Spleen (tissue), 11 donors: Measurements from ENCODE around the gene FBXL4. TPM values are rescaled to one million over a fixed set of nuclear protein-coding genes. Genes with fewer than 3 reads are reported as not detected.

Experiments
- DNase-seq: peaks from one replicate; pipeline ENCODE4 v3.0.0-alpha.2; 2020
- H3K27ac ChIP-seq, 8 donors: fragments of 200-600 bp; sonication (generic) in 7 of 8; 1 replicate in 4 of 8; 2 replicates in 4 of 8; pipeline versions ENCODE4 v1.5.0 to v1.8.0; 2016 to 2021; ENCODE audit warnings: inconsistent platforms in 4 of 8, mild to moderate bottlenecking in 4 of 8, moderate library complexity in 1 of 8
- H3K27me3 ChIP-seq, 7 donors: fragments of 200-600 bp; sonication (generic) in 6 of 7; replicated peaks in 1 of 7; 1 replicate in 4 of 7; 2 replicates in 3 of 7; pipeline versions ENCODE4 v1.5.0 to v1.8.0; 2016 to 2021; ENCODE audit warnings: inconsistent platforms in 3 of 7, mild to moderate bottlenecking in 1 of 7
- H3K36me3 ChIP-seq, 6 donors: fragments of 200-600 bp; sonication (generic) in 5 of 6; 1 replicate in 4 of 6; 2 replicates in 2 of 6; pipeline versions ENCODE4 v1.5.0 to v1.8.0; 2016 to 2021; ENCODE audit warnings: inconsistent platforms in 2 of 6
- H3K4me1 ChIP-seq, 6 donors: fragments of 200-600 bp; sonication (generic) in 5 of 6; 1 replicate in 3 of 6; 2 replicates in 3 of 6; pipeline versions ENCODE4 v1.5.0 to v1.8.0; 2016 to 2021; ENCODE audit warnings: inconsistent platforms in 3 of 6
- H3K4me3 ChIP-seq, 8 donors: fragments of 200-600 bp; sonication (generic) in 7 of 8; 1 replicate in 4 of 8; 2 replicates in 4 of 8; pipeline versions ENCODE4 v1.5.0 to v1.8.0; 2016 to 2021; ENCODE audit warnings: inconsistent platforms in 4 of 8, mild to moderate bottlenecking in 4 of 8, moderate library complexity in 2 of 8
- H3K9me3 ChIP-seq, 8 donors: fragments of 200-600 bp; sonication (generic) in 7 of 8; 1 replicate in 4 of 8; 2 replicates in 4 of 8; pipeline versions ENCODE4 v1.5.0 to v1.8.0; 2016 to 2021; ENCODE audit warnings: inconsistent platforms in 4 of 8
- POLR2A ChIP-seq, 3 donors: fragments of 450-650 bp; IDR thresholded peaks; one replicate each; pipeline ENCODE4 v1.5.1; 2017; ENCODE audit warnings: antibody characterized with exemption in 3 of 3, mild to moderate bottlenecking in 1 of 3
- POLR2AphosphoS5 ChIP-seq, 3 donors: sonication (generic); formaldehyde crosslinking; IDR thresholded peaks; one replicate each; pipeline ENCODE4 v1.5.1; 2017; ENCODE audit warnings: antibody characterized with exemption in 3 of 3
- WGBS, 5 donors: extraction: QIAGEN DNeasy Blood & Tissue Kit in 3 of 5; methylation state at CpG; one replicate each; pipeline versions ENCODE4 v1.1.5 to v1.1.7; 2013 to 2018; 5-methylcytosine and 5-hydroxymethylcytosine counted together
- intact Hi-C: fragments of 100-400 bp; cut with DNase I; formaldehyde crosslinking; loops from one replicate; pipeline ENCODE4 v1.15.0; 2023; ENCODE audit warnings: low total_unique reads
- polyA plus RNA-seq, 3 donors: library from polyadenylated mRNA; stranded (reverse); fragments of 200-250 nt; gene quantifications; one replicate each; pipeline ENCODE4 v1.2.1, GENCODE V29; 2013
- total RNA-seq, 7 donors: library from RNA; depleted of rRNA in 3 of 7; stranded (reverse); fragments of >200 nt in 3 of 7; fragmentation: NEBNext Ultra II Directional in 4 of 7; extraction: Animal tissue kit (Norgen Biotek cat#: 25700) in 4 of 7; gene quantifications; one replicate each; pipeline versions ENCODE4 v1.1.0 to v1.2.1, GENCODE V29; 2016 to 2021
- TF ChIP-seq, protein P1 (sequence below), 11 experiments: fragments of 200-600 bp in 7 of 11; fragments of 450-650 bp in 4 of 11; sonication (generic) in 4 of 11; IDR thresholded peaks in 8 of 11; conservative IDR thresholded peaks in 3 of 11; 1 replicate in 7 of 11; 2 replicates in 4 of 11; pipeline versions ENCODE4 v1.4.0 to v1.8.0; 2016 to 2021; ENCODE audit warnings: antibody characterized with exemption in 11 of 11, inconsistent platforms in 4 of 11, mild to moderate bottlenecking in 1 of 11
- donor health status: healthy with polysubstance abuse.
- donor health status: DM: no; HTN: no; CAD: no; lungs with moderate emphysema.
- donor health status: DM: no; HTN: no; CAD: no.
- donor health status: Bipolar disorder and iron deficiency.
- donor health status: healthy.
- donor health status: DM: no; HTN: no; CAD: no.
- donor health status: DM: yes; HTN: yes; CAD: no.

The FBXL4 gene
- total and polyA plus RNA-seq, 10 donors: 2.7 to 27.0 (median 19.1) TPM

- intact Hi-C loops: no loop called here
Observed at GRCh38 chr6:98928688-98929087, 19.1 kb downstream of the FBXL4 start.

DNA sequence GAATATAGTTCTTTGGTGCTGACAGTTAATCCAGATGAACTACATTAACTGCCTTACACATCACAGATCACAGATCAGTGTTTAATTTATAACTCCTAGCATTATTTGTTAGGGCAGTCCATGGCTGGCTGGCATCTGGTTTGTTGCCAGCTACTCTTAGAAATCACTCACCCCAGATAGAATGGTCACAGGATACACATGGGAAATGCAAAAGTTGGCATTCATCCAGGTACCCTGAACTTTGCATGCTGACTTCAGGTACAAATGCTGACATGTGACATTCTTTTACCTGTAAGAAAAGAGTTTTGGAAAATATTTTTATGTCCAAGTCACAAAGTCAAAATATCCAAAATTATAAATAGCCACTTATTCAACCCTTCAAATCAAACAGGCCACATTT is 20.2 kb downstream of the FBXL4 start:
- intact Hi-C loops: no loop called here
- TF ChIP-seq POLR2AphosphoS5 (IDR thresholded peaks at IDR 0.05) (no peak), POLR2A (IDR thresholded peaks at IDR 0.05) (no peak)
- TF ChIP-seq, protein P1, sequence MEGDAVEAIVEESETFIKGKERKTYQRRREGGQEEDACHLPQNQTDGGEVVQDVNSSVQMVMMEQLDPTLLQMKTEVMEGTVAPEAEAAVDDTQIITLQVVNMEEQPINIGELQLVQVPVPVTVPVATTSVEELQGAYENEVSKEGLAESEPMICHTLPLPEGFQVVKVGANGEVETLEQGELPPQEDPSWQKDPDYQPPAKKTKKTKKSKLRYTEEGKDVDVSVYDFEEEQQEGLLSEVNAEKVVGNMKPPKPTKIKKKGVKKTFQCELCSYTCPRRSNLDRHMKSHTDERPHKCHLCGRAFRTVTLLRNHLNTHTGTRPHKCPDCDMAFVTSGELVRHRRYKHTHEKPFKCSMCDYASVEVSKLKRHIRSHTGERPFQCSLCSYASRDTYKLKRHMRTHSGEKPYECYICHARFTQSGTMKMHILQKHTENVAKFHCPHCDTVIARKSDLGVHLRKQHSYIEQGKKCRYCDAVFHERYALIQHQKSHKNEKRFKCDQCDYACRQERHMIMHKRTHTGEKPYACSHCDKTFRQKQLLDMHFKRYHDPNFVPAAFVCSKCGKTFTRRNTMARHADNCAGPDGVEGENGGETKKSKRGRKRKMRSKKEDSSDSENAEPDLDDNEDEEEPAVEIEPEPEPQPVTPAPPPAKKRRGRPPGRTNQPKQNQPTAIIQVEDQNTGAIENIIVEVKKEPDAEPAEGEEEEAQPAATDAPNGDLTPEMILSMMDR (IDR thresholded peaks at IDR 0.05 in 8 of 11, conservative IDR thresholded peaks at IDR 0.05 in 3 of 11): no peak
- peaks cover 0 to 37% (median 15%) of the 10 kb centered on the region in 6 donors for H3K36me3 ChIP-seq
- H3K27ac ChIP-seq: no peak overlapping the region
- no peaks in the 10 kb centered on the region for H3K9me3 ChIP-seq
- no peaks in the 10 kb centered on the region for H3K27me3 ChIP-seq
- H3K4me1 ChIP-seq: peaks cover under 1 to 31% (median 9%) of the 10 kb centered on the region in 6 donors
- no peak overlapping the region for H3K4me3 ChIP-seq
- no peak for DNase-seq

More at GRCh38 chr6:98928688-98929087, 19.1 kb downstream of the FBXL4 start:
- Histone ChIP-seq H3K27ac (no peak overlapping the region), H3K27me3 (no peaks in the 10 kb centered on the region), H3K36me3 (peaks cover 0 to 37% (median 15%) of the 10 kb centered on the region in 6 donors), H3K9me3 (no peaks in the 10 kb centered on the region), H3K4me1 (peaks cover 4 to 40% (median 15%) of the 10 kb centered on the region in 6 donors), H3K4me3 (no peak overlapping the region)
- WGBS, 5 donors: 77 to 91% (median 80%) methylated on average over 3 of the region's 3 CpGs
- no peak for DNase-seq
- TF ChIP-seq POLR2A (IDR thresholded peaks at IDR 0.05): no peak
- TF ChIP-seq POLR2AphosphoS5 (IDR thresholded peaks at IDR 0.05): no peak
- TF ChIP-seq, protein P1 (IDR thresholded peaks at IDR 0.05 in 8 of 11, conservative IDR thresholded peaks at IDR 0.05 in 3 of 11): no peak

DNA sequence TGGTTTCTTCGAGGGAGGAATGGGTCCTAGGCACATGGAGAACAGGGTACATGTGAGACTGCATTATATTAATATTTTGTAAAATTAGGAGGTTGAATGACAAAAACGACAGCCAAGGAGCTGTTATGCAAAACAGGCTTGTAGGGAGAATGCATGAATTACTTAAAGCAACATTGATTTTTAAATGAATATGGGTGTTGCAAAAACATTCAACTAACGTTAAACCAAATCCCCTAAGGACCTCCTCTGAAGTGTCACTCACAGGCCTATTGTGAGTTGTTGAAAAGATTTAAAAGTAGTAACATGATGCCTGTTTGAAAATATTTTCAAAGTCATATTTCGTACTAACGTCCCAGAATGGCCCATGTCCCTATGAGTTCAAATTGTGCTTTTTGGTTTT is 21.9 kb downstream of the FBXL4 start:
- intact Hi-C loops: no loop called here
- Histone ChIP-seq H3K36me3 (peaks cover 0 to 37% (median 15%) of the 10 kb centered on the region in 6 donors), H3K27me3 (no peaks in the 10 kb centered on the region), H3K27ac (no peak overlapping the region), H3K9me3 (no peaks in the 10 kb centered on the region), H3K4me3 (no peak overlapping the region), H3K4me1 (peaks cover 0 to 22% (median 0%) of the 10 kb centered on the region in 6 donors)
- 58 to 86% (median 71%) methylated on average over 5 of the region's 5 CpGs for WGBS, 5 donors
- DNase-seq: no peak
- TF ChIP-seq, protein P1 (IDR thresholded peaks at IDR 0.05 in 8 of 11, conservative IDR thresholded peaks at IDR 0.05 in 3 of 11): no peak
- TF ChIP-seq POLR2AphosphoS5 (IDR thresholded peaks at IDR 0.05): no peak

DNA sequence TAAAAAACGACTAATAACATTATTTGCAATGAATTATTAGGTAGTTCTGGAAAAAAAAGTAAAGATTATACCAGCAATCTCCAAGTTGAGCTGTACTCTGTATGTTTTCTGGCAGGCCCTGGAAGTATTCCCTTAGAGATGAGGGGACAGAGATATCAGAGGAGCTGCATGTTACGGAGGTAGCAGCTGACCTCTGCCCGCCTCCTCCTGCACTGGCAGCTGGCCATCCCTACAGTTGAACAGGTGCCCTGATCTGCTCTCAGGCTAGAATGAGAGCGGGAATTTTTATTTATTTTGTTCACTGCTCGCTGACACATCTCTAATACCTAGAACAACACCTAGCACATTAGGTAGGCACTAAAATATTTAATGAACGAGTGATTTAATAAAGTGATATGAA is 23.1 kb downstream of the FBXL4 start:
- H3K27me3 ChIP-seq: no peaks in the 10 kb centered on the region
- WGBS, 5 donors: 80 to 98% (median 92%) methylated on average over 6 of the region's 6 CpGs
- peaks cover 0 to 39% (median 15%) of the 10 kb centered on the region in 6 donors for H3K36me3 ChIP-seq
- peaks cover 0 to 16% (median 0%) of the 10 kb centered on the region in 6 donors for H3K4me1 ChIP-seq
- H3K27ac ChIP-seq: no peak overlapping the region
- intact Hi-C loops: no loop called here
- TF ChIP-seq POLR2AphosphoS5 (IDR thresholded peaks at IDR 0.05) (no peak), POLR2A (IDR thresholded peaks at IDR 0.05) (no peak)
- TF ChIP-seq, protein P1 (IDR thresholded peaks at IDR 0.05 in 8 of 11, conservative IDR thresholded peaks at IDR 0.05 in 3 of 11): no peak
- no peaks in the 10 kb centered on the region for H3K9me3 ChIP-seq
- DNase-seq: no peak
- H3K4me3 ChIP-seq: no peak overlapping the region
